Coronary artery (tissue), 2 donors: ENCODE data around the gene KRT78.

Experiments
- DNase-seq: peaks from one replicate; pipeline ENCODE4 v3.0.0-alpha.2; 2017; ENCODE audit warnings: low spot score
- H3K27ac ChIP-seq, 2 donors: fragments of 200-600 bp; sonication (generic); one replicate each; pipeline ENCODE4 v1.5.1; 2016 to 2019
- H3K4me3 ChIP-seq: fragments of 200-600 bp; sonication (generic); 2 replicates; pipeline ENCODE4 v1.5.1; 2016; ENCODE audit warnings: mild to moderate bottlenecking, moderate library complexity
- TF ChIP-seq, protein P1 (sequence below): fragments of 200-600 bp; sonication (generic); IDR thresholded peaks from one replicate; pipeline ENCODE4 v1.5.1; 2019; ENCODE audit warnings: antibody characterized with exemption

The KRT78 gene

DNA sequence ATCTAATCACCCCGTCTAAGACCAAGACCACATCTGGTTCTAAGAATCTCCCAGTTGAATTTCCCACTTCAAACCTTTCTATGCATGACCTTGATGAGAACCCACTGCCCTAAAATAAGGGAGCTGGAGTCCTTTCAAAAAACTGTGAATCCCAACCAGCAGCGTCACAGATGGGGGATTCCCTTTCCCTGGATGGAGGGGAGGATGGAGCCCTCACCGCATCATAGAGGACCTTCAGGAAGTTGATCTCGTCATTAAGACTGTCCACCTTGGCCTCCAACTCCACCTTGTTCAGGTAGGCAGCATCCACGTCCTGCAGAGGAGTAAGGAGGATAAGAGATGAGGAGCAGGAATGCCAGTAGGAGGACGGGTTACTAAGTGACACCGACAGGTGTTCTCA, 39.6 kb downstream of the KRT78 start:
- no peak for DNase-seq
- Histone ChIP-seq H3K4me3 (no peak overlapping the region), H3K27ac (no peak overlapping the region)
- TF ChIP-seq, protein P1, sequence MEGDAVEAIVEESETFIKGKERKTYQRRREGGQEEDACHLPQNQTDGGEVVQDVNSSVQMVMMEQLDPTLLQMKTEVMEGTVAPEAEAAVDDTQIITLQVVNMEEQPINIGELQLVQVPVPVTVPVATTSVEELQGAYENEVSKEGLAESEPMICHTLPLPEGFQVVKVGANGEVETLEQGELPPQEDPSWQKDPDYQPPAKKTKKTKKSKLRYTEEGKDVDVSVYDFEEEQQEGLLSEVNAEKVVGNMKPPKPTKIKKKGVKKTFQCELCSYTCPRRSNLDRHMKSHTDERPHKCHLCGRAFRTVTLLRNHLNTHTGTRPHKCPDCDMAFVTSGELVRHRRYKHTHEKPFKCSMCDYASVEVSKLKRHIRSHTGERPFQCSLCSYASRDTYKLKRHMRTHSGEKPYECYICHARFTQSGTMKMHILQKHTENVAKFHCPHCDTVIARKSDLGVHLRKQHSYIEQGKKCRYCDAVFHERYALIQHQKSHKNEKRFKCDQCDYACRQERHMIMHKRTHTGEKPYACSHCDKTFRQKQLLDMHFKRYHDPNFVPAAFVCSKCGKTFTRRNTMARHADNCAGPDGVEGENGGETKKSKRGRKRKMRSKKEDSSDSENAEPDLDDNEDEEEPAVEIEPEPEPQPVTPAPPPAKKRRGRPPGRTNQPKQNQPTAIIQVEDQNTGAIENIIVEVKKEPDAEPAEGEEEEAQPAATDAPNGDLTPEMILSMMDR, result no peak

DNA sequence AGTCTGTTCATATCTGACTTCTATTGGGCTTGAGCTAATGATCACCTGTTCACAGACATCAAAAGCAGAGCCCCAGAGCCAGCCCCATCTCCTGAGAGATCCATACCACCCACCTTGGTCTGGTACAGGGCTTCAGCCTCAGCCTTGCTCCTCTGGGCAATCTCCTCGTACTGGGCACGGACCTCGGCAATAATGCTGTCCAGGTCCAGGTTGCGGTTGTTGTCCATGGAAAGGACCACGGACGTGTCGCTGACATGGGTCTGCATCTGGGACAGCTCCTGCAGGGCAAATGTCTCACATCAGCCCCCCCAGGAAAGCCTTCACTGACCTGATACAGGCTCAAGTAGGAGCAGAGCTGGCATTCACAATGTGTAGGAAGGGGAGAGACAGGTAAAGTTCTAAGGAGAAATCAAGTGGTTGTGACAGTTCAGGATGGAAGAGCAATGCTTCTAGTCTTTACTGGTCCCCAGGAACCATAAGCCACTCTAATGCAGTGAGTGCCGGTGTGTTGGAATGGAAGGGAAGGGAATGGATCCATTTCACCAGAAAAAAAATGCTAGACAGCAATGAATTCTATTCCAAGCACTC, 40.1 kb downstream of the KRT78 start:
- H3K27ac ChIP-seq, result no peak overlapping the region

DNA sequence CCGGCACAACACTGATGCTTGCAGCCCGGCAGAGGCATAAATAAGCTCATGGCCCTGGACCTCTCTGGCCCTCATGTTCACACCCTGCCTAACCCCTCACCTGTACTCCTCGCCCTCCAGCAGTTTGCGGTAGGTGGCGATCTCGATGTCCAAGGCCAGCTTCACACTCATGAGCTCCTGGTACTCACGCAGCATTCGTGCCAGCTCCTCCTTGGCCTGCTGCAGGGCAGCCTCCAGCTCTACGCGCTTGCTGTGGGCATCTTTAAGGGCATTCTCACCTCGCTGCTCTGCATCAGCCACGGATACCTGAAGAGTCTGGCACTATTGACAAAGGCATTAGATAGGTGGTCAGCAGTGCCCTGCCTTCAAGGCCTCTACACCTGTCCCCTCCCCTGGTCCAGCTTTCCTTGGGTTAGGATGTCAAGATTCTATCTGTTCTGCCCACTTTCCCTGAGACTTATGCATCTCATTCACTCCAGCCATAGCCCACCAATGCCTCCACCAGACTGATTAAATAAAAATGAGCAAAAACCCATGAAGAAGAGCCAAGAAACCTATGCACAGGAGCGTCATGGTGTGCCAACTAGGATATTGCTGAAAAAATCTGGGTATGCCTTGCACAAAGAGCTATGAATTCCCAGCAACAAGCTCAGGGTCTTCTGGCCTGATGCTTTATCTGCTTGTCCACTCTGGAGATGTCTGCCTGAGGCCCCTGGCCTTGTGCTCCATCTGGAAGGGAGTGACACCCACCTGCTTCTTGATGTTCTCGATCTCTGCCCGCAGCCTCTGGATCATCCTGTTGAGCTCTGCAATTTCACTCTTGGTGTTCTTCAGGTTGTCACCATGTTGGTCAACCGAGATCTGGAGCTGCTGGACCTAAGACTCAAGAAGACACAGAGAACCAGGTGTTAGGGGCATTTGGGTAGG, 41.0 kb downstream of the KRT78 start:
- TF ChIP-seq, protein P1, result no peak
- Histone ChIP-seq H3K27ac (no peak overlapping the region), H3K4me3 (no peak overlapping the region)
- DNase-seq, result no peak

More for the DNA sequence above, 40.1 kb downstream of the KRT78 start:
- TF ChIP-seq, protein P1, result no peak
- no peak overlapping the region for H3K4me3 ChIP-seq
- DNase-seq, result no peak

DNA sequence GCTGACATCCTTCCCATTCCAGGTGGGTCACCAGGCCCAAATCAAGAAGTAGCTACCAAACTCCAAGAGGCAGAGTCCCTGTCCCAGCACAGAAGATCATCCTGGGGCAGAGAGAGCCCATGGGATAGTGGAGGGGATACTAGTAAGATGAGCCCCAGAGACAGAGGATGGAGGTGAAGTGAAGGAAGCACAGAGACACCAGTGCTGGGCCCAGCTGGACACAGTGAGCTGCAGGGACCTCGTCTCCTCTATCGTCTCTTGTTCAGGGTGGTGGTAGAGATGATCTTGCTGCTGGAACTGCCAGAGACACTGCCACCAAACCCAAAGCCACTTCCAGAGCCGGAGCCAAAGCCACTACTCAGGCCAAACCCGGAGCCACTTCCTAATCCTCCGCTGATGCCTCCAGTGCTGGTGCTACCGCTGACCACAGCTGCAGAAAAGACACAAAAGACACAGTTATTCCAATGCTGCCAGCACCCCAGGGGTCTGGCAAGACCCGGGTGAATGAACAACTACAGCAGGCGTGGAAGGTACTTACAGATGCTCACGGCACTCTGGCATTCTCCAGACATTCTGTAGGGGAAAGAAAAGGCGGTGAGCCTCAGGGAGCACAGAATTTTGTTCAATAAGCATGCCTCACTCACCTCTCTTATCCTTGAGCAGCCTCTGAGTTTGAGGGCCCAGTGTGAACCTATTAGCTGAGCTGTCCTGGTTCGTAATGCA, 41.8 kb downstream of the KRT78 start:
- TF ChIP-seq, protein P1, result no peak
- Histone ChIP-seq H3K4me3 (no peak overlapping the region), H3K27ac (no peak overlapping the region)
- no peak for DNase-seq

DNA sequence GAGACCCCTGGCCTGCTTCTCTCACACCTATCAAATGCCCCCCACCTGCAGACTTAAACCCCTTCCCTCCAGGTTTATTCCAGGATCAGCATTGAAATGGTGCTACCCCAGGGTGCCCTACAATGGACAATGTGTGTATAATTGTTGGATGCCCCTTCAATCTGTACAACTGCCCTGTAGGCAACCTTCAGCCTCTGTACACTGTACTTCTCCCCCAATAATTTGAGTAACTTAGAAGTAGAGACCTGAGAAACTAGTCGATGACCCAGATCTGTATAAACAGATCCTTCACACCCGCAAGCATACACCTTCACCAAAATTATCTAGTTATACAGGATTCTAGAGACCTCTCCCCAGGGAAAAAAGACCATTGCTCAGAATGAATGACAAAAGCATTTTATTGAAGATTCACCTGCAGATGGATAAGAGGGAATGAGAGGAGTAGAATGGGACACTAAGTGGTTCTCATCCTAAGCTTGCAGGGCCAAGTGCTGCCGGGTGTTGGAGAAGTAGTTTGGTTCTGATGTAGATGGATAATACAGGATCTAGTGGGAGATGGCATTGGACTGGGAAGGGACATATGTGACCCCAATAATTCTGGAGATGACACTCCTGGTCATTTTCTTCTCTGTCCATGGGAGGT, 42.5 kb downstream of the KRT78 start:
- no peak for DNase-seq
- Histone ChIP-seq H3K27ac (no peak overlapping the region), H3K4me3 (no peak overlapping the region)
- TF ChIP-seq, protein P1, result no peak

DNA sequence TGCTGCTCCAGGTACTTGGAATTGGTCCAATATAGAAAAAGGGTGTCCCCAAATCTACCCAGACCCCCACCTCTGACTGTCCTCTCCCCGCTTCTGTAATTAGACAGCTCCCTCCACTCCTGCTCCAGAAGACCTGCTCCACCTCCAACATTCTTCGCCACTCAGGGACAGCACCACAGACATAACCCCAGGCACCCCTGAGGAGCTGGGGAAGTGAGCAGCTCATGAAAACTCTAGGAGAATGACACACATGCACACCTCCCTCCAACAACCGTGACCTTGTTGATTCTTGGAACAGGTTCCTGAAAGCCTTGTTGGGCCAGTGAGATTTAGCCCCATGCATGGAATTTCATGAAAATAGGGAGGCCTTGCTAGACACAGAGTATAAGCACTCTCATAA, 43.1 kb downstream of the KRT78 start:
- Histone ChIP-seq H3K4me3 (no peak overlapping the region), H3K27ac (no peak overlapping the region)
- TF ChIP-seq, protein P1, result no peak
- DNase-seq, result no peak
